HG02588 (cell line): ENCODE results near the gene ESM1.
"Not testable (repeated sequence)": the region's sequence is repeated elsewhere in the genome, so short reads cannot be mapped to it uniquely, and the experiment has no call there.

Experiments
- ATAC-seq: cut with Tn5 transposase; IDR thresholded peaks from one replicate; pipeline ENCODE4 v1.9.1; 2021; ENCODE audit warnings: mild to moderate bottlenecking, moderate library complexity; ENCODE audit not compliant: unreplicated experiment

The ESM1 gene, protein sequence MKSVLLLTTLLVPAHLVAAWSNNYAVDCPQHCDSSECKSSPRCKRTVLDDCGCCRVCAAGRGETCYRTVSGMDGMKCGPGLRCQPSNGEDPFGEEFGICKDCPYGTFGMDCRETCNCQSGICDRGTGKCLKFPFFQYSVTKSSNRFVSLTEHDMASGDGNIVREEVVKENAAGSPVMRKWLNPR

DNA sequence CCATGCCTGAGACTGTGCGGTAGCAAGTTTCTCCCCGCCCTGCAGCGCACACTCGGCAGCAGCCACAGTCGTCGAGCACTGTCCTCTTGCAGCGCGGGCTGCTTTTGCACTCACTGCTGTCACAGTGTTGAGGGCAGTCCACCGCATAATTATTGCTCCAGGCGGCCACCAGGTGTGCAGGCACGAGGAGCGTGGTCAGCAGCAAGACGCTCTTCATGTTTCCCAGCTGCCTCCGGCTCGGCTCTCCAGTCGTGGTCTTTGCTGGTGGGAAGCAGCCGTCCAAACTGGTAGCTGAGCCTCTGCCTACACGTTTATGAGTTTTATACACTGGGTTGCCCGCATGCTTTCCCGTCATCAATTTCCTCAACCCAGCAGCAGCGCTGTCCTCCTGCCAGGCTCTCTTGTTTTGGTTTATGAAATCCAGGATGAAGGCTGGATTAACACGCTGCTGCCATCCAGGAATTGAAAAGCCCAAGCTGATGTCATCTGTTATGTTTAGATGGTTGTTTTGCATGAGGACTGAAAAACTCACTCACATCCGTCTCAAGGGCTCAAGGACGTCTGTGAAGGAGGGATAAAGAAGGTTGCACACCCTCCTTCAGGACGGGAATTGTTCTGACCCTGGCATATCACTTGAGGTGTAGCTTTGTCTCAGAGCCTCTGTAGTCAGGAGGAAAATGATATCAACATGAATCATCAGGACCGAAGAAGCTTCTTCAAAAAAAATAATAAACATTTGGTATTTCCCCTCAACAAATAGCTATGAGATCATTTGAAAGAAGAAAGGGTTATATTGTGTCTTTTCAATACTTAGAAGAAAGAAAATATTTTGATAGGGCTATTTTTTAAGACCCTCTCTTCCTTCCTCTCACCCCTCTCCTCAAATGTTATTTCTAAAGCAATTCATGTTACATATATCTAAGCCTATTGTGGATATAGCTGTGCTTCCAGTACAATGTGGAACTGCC is at the start of gene ESM1:
Gene ESM1 (minus strand): TSS at position 293 of the 968 bp plus-strand sequence. CDS start 76 bp downstream, at position 217.
- ATAC-seq = no peak

DNA sequence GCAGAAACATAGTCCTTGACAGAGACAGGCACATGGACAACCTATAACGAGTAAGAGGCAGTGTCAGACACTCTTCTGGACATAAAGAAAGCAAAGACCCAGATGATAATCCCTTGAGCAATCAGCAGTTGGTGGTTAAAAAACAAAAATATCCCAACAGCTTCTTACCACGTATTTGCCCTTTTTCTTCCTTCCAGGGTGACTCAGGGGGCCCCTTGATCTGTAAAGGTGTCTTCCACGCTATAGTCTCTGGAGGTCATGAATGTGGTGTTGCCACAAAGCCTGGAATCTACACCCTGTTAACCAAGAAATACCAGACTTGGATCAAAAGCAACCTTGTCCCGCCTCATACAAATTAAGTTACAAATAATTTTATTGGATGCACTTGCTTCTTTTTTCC is 48.2 kb upstream of the ESM1 start:
- ATAC-seq = no peak

DNA sequence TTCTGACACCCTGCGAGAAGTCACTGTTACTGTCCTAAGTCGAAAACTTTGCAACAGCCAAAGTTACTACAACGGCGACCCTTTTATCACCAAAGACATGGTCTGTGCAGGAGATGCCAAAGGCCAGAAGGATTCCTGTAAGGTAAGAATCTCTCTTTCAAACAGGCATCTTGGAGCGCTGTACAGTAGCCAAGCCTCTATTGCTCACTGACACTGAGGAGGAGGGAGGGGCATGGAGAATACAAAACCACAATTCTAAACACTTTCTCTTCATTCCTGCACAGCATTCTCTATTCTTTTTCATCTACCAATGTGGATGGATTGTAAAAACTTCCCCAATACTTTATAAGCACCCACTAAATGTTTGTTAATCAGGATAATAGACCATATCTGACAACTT is 46.1 kb upstream of the ESM1 start:
- no peak for ATAC-seq

DNA sequence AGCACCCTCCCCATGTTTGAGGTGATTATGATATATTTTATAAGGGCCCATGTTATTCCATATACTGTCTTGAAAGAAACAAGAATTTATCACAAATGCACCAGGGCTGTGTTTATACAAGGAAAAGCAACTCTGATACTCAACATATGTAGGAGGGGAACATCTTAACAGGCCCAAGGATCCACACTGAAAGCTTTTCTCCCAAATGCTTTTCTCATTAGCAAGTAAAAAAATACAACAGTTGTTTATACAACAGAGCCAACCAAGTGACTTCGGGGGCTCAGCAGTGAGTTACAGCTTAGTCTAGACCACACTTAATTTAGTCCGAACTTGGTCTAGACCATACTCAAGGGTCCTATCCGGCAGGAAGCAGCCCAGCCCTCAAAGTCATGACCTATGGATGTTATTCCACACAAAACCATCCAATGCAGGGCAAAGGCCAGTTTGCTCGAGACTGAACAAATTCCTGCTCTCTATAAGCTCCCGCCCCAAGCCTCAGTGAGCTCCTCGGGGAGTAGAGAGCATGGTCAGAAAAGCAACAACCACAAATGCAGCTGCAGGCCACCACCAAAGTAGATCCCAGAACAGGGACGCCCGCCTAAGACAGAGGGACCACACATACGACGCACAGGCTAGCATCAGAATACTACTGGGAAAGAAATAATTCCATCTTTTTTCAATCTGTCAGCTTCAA is 45.4 kb upstream of the ESM1 start:
- no peak for ATAC-seq

DNA sequence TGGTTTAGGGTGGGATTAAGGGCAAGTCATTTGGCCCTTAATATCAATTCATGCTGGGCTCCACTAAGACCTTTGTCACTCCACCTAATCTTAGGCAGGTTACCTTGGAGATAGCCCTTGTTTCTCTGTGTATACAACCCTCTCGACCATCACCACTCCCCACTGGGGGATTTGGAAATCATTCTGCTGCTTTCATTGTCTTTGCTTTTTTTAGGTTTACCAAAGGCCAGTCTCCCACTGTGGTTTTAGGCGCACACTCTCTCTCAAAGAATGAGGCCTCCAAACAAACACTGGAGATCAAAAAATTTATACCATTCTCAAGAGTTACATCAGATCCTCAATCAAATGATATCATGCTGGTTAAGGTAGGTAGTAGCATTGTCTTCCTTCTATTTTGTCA is 44.8 kb upstream of the ESM1 start:
- ATAC-seq = no peak

DNA sequence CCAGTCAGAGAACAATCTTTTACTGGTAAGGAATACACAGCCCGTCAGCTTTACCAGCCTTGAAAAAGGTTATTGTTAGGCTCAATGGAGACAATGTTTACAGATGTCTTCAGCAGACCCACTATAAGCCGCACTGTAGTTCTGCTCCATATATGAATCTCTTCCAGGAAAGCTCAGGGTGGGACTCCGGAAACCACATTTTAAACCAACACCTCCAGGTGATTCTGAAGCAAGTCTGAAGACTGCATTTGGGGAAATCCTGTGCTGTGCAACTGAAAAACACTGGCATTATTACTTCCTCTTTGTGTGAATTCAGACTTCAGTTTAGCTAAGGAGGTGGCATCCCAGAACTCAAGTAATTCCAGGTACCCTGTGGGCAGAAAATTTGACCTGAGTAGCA is 42.2 kb upstream of the ESM1 start:
- no peak for ATAC-seq

GRCh38 chr5:55022450-55022849 is 37.1 kb upstream of the ESM1 start:
- ATAC-seq = no peak

- no peak for ATAC-seq
Observed at GRCh38 chr5:55021821-55022220, 36.4 kb upstream of the ESM1 start.

- no peak for ATAC-seq
Observed at GRCh38 chr5:55021410-55021809, 36.0 kb upstream of the ESM1 start.

DNA sequence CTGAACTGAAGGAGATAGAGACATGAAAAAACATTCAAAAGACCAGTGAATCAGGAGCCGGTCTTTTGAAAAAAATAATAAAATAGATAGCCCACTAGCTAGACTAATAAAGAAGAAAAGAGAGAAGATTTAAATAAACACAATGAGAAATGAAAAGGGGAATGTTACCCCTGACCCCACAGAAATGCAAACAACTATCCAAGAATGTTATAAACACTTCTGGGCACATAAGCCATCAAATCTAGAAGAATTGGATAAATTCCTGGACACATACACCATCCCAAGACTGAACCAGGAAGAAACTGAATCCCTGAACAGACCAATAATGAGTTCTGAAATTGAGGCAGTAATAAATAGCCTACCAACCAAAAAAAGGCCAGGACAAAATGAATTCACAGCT is 24.8 kb upstream of the ESM1 start:
- not testable (repeated sequence) for ATAC-seq

GRCh38 chr5:55004729-55005128 is 19.3 kb upstream of the ESM1 start:
- ATAC-seq = no peak

GRCh38 chr5:55003432-55004065 is 18.2 kb upstream of the ESM1 start:
- ATAC-seq = no peak

DNA sequence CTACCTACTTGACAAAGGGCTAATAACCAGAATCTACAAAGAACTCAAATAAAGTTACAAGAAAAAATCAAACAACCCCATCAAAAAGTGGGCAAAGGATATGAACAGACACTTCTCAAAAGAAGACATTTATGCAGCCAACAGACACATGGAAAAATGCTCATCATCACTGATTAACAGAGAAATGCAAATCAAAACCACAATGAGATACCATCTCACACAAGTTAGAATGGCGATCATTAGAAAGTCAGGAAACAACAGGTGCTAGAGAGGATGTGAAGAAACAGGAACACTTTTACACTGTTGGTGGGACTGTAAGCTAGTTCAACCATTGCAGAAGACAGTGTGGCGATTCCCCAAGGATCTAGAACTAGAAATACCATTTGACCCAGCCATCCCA is 16.8 kb upstream of the ESM1 start:
- not testable (repeated sequence) for ATAC-seq

DNA sequence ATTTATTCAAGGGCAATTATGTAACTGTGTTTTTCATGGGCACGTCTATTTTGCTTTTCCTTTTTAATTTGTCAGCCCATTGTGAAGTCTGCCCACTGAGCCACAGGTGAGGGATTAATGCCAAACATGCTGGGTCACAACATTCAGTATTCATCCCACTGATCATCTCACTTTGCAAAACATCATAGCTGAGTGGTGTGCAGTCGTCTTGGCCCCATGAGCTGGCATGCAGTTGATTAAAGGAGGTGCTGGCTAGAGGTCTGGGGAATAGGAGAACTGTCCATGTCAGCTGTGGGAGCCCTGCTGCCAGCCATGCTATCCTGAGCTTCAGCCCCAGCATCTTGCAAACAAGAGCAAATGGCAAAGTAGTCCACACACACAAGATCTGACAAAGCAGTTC is 11.7 kb upstream of the ESM1 start:
- ATAC-seq = no peak

DNA sequence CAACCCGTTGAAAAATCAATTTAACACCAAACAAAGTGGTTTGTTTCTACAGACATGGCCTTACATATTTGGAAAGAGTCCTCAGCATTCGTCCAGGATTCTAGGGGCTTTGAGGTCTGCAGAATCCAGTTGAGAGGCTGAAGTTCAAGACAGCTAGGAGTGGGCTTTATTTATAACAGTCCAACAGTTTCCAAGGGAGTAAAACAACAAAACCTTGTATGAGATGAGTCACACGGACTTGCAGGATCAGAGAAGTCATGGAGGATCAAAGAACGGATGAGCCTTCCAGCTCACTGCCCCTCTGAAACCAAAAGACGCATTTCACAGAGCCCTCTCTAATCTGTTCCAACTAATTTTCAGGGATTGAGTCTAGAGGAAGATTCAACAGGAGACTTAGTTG is 11.1 kb upstream of the ESM1 start:
- ATAC-seq = no peak

GRCh38 chr5:54995168-54995567 is 9.8 kb upstream of the ESM1 start:
- ATAC-seq = no peak

DNA sequence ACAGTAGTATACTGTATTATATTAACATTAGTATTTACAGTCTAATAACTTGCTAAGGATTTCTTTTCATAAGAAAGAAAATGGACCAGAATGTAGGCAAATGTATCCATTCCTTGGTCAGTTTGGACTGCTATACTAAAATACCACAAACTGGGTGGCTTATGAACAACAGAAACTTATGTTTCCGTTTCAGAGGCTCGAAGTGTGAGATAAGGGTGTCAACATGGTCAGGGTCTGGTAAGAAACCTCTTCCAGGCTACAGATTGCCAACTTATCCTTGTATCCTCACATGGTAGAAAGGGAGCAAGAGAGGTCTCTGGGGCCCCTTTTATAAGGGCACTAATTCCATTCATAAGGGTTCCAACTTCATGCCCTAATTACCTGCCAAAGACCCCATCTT is 9.2 kb upstream of the ESM1 start:
- no peak for ATAC-seq

GRCh38 chr5:54993318-54993717 is 7.9 kb upstream of the ESM1 start:
- ATAC-seq = no peak

DNA sequence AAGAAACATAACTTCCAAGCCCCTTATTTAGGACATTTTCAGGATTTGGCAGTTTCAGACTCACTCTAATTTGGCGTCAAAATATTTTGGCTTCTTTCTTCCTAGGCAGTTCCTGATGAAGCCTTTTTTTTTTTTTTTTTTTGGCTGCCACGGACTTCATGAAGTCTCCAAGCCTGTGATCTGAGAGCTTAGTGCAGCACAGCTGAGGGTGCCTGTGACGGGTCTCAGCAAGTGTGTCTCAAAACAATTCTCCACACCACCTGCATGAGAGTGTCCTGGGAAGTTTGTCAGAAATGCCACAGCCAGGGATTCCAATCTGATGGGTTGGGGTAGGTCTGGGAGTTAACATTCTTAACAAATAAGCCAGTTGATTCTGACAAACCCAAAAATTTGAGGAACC is 6.0 kb upstream of the ESM1 start:
- ATAC-seq = no peak

DNA sequence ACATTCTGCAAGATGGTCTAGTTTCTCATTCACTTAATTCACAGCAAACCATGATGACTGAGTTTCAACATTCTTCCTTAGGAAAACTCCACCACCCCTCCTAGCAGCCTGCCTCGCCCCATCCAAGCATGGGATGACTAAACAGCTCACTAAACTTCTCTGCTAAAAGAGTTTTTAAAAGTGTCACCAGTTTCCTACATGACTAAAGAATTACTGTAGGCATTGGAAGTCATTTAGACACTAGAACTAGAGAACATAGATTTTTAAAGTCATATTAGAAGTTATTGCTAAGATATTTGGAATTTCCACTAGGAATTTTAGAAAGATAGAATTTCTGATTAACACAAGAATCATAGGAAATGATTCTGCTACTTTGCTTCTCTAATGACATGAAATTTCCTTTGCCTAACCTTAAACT is 5.5 kb upstream of the ESM1 start:
- no peak for ATAC-seq

DNA sequence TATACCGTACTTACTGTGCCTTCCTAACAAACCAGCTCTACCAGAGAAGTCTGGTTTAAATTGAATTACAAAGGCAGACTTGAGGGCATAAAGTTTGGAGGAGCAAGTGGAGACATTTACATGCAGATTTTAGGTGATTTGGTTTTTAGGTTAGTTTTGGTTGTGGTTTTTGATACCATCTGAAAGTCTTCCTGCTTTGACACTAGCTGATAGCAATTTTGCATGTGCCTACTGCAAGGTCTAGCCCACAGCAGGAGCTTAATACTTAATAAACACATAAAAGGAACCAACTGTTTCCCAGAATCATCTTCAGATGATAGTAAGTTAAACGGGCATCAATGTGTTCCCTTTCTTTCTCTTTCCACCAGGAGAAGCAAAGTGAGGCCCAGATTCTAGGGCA is 3.4 kb upstream of the ESM1 start:
- ATAC-seq = no peak
